ENCODE measurements around the gene FAF1. TPM values are rescaled to one million over a fixed set of nuclear protein-coding genes. Genes with fewer than 3 reads are reported as not detected.

FAF1 gene
- polyA plus RNA-seq, 2 donors = 18.4 to 32.1 TPM

DNA sequence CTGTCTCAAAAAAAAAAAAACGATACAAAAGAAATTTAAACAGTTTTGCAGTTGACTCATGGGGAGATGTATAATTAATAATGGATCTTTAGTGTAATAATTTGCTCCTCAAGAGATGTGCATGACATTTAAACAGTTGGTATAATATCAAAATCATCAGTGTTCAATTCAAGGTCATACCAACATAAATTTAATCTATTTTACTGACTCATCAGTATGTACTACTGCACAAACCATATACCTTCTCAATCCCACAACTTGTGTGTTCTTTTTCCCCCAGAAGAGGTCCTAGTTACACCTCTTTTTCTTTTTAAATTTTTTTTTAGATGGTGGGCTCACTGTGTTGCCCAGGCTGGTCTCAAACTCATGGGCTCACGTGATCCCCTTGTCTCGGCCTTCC is 33.6 kb upstream of the FAF1 start:
- Histone ChIP-seq H3K27me3 (ENCODE audit: control insufficient read depth in 1 of 2, insufficient read depth in 2 of 2, low read length in 2 of 2) (no peaks in the 10 kb centered on the region), H3K4me3 (ENCODE audit: low read depth in 1 of 2, low read length in 2 of 2) (no peak overlapping the region), H3K4me1 (ENCODE audit: control insufficient read depth in 2 of 2, insufficient read depth in 2 of 2, low read length in 1 of 2) (no peaks in the 10 kb centered on the region), H3K9me3 (ENCODE audit: control insufficient read depth in 2 of 2, insufficient read depth in 1 of 2, low read depth in 1 of 2, low read length in 1 of 2) (no peaks in the 10 kb centered on the region), H3K27ac (ENCODE audit: low read depth in 2 of 2, low read length in 1 of 2) (no peak overlapping the region), H3K36me3 (ENCODE audit: control insufficient read depth in 2 of 2, insufficient read depth in 2 of 2, low read length in 1 of 2) (no peaks in the 10 kb centered on the region)
- 96 to 99% methylated on average over 3 of the region's 3 CpGs for WGBS, 2 donors

DNA sequence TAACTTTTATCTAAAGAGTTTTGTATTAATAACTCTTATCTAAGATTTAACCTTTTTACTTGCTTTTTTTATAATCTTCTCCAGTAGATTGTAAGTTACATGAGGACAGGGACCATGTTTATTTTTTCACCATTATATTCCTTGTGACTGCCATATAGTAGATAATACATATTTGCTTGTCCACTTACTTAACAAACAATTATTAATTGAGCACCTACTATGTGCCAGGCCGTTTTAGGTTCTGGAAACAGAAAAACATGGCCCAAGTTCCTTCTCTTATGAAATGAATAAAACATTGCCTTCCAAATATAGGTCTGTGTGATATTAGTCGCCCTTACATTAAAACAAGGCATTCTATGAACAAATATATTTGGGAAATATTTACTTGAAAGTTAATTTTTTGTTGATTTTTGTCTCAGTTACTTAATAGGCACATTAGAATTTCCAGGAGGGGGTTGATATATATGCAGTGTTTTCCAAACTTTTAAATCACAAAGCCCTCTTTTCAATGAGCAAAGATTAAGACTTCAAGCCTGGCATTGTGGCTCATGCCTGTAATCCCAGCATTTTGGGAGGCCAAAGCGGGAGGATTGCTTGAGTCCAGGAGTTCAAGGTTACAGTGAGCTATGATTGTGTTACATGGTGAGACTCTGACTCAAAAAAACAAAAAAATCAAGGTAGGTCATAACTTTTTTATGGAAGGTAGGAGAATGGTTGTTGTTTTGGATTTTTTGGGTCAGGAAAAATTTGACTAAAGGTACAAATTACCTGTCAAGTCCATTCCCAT is 32.7 kb upstream of the FAF1 start:
- Histone ChIP-seq H3K4me1 (ENCODE audit: control insufficient read depth in 2 of 2, insufficient read depth in 2 of 2, low read length in 1 of 2) (no peaks in the 10 kb centered on the region), H3K4me3 (ENCODE audit: low read depth in 1 of 2, low read length in 2 of 2) (no peak overlapping the region), H3K9me3 (ENCODE audit: control insufficient read depth in 2 of 2, insufficient read depth in 1 of 2, low read depth in 1 of 2, low read length in 1 of 2) (no peaks in the 10 kb centered on the region), H3K36me3 (ENCODE audit: control insufficient read depth in 2 of 2, insufficient read depth in 2 of 2, low read length in 1 of 2) (no peaks in the 10 kb centered on the region), H3K27ac (ENCODE audit: low read depth in 2 of 2, low read length in 1 of 2) (no peak overlapping the region), H3K27me3 (ENCODE audit: control insufficient read depth in 1 of 2, insufficient read depth in 2 of 2, low read length in 2 of 2) (no peaks in the 10 kb centered on the region)
- WGBS, 2 donors = 93% methylated on average over 3 of the region's 3 CpGs

GRCh38 chr1:50989694-50990093 is 29.6 kb upstream of the FAF1 start:
- Histone ChIP-seq H3K9me3 (ENCODE audit: control insufficient read depth in 2 of 2, insufficient read depth in 1 of 2, low read depth in 1 of 2, low read length in 1 of 2) (no peaks in the 10 kb centered on the region), H3K27ac (ENCODE audit: low read depth in 2 of 2, low read length in 1 of 2) (no peak overlapping the region), H3K27me3 (ENCODE audit: control insufficient read depth in 1 of 2, insufficient read depth in 2 of 2, low read length in 2 of 2) (no peaks in the 10 kb centered on the region), H3K36me3 (ENCODE audit: control insufficient read depth in 2 of 2, insufficient read depth in 2 of 2, low read length in 1 of 2) (no peaks in the 10 kb centered on the region), H3K4me3 (ENCODE audit: low read depth in 1 of 2, low read length in 2 of 2) (no peak overlapping the region), H3K4me1 (ENCODE audit: control insufficient read depth in 2 of 2, insufficient read depth in 2 of 2, low read length in 1 of 2) (no peaks in the 10 kb centered on the region)
- 94 to 99% methylated on average over 2 of the region's 2 CpGs for WGBS, 2 donors

DNA sequence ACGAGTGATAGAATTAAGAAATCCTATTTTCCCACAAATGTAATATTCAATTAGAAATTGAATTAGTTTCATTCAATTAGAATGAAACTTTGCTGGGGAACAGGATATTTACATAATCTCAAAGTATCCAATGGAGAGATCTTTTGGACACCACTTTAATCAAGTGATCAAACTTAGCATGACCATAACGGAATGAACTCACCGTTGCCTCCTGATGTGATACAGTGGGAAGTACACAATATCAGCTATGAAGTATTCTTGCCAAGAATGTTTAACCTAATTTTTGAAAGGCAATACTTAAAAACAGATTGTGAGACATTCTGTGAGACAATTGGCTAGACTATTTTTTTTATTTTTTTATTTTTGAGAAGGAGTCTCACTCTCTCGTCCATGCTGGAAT is 26.6 kb upstream of the FAF1 start:
- Histone ChIP-seq H3K4me3 (ENCODE audit: low read depth in 1 of 2, low read length in 2 of 2) (no peak overlapping the region), H3K27me3 (ENCODE audit: control insufficient read depth in 1 of 2, insufficient read depth in 2 of 2, low read length in 2 of 2) (no peaks in the 10 kb centered on the region), H3K4me1 (ENCODE audit: control insufficient read depth in 2 of 2, insufficient read depth in 2 of 2, low read length in 1 of 2) (no peaks in the 10 kb centered on the region), H3K9me3 (ENCODE audit: control insufficient read depth in 2 of 2, insufficient read depth in 1 of 2, low read depth in 1 of 2, low read length in 1 of 2) (no peaks in the 10 kb centered on the region), H3K27ac (ENCODE audit: low read depth in 2 of 2, low read length in 1 of 2) (no peak overlapping the region), H3K36me3 (ENCODE audit: control insufficient read depth in 2 of 2, insufficient read depth in 2 of 2, low read length in 1 of 2) (no peaks in the 10 kb centered on the region)
- WGBS, 2 donors = 79 to 81% methylated on average over 4 of the region's 4 CpGs

DNA sequence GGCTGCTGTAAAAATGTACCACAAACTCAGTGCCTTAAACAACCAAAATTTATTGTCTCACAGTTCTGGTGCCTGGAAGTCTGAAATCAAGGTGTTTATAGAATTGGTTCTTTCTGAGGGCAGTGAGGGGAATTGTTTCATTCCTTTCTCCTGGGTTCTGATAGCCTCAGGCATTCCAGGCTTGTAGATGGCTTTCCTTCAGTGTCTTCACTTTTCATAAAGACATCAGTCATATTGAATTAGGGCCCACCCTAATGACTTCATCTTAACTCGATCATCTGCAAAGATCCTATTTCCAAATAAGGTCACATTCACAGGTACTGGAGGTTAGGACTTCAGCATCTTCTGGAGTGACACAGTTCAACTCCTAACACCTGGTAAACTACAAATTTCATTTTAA is 25.0 kb upstream of the FAF1 start:
- 32 to 33% methylated on average over 1 of the region's 1 CpG for whole genome bisulfite sequencing, 2 donors
- Histone ChIP-seq H3K36me3 (ENCODE audit: control insufficient read depth in 2 of 2, insufficient read depth in 2 of 2, low read length in 1 of 2) (no peaks in the 10 kb centered on the region), H3K9me3 (ENCODE audit: control insufficient read depth in 2 of 2, insufficient read depth in 1 of 2, low read depth in 1 of 2, low read length in 1 of 2) (no peaks in the 10 kb centered on the region), H3K27ac (ENCODE audit: low read depth in 2 of 2, low read length in 1 of 2) (no peak overlapping the region), H3K27me3 (ENCODE audit: control insufficient read depth in 1 of 2, insufficient read depth in 2 of 2, low read length in 2 of 2) (no peaks in the 10 kb centered on the region), H3K4me3 (ENCODE audit: low read depth in 1 of 2, low read length in 2 of 2) (no peak overlapping the region), H3K4me1 (ENCODE audit: control insufficient read depth in 2 of 2, insufficient read depth in 2 of 2, low read length in 1 of 2) (no peaks in the 10 kb centered on the region)

- Histone ChIP-seq H3K27me3 (ENCODE audit: control insufficient read depth in 1 of 2, insufficient read depth in 2 of 2, low read length in 2 of 2) (no peaks in the 10 kb centered on the region), H3K36me3 (ENCODE audit: control insufficient read depth in 2 of 2, insufficient read depth in 2 of 2, low read length in 1 of 2) (no peaks in the 10 kb centered on the region), H3K27ac (ENCODE audit: low read depth in 2 of 2, low read length in 1 of 2) (no peak overlapping the region), H3K9me3 (ENCODE audit: control insufficient read depth in 2 of 2, insufficient read depth in 1 of 2, low read depth in 1 of 2, low read length in 1 of 2) (no peaks in the 10 kb centered on the region), H3K4me1 (ENCODE audit: control insufficient read depth in 2 of 2, insufficient read depth in 2 of 2, low read length in 1 of 2) (no peaks in the 10 kb centered on the region), H3K4me3 (ENCODE audit: low read depth in 1 of 2, low read length in 2 of 2) (no peak overlapping the region)
- WGBS, 2 donors = 57 to 58% methylated on average over 2 of the region's 2 CpGs
These were observed 23.2 kb upstream of the FAF1 start for GRCh38 chr1:50983219-50983802.

GRCh38 chr1:50982611-50983010 is 22.5 kb upstream of the FAF1 start:
- no peak overlapping the region for H3K27ac ChIP-seq (ENCODE audit: low read depth in 2 of 2, low read length in 1 of 2)
- 87 to 94% methylated on average over 3 of the region's 3 CpGs for WGBS, 2 donors
- no peaks in the 10 kb centered on the region for H3K9me3 ChIP-seq (ENCODE audit: control insufficient read depth in 2 of 2, insufficient read depth in 1 of 2, low read depth in 1 of 2, low read length in 1 of 2)
- H3K4me3 ChIP-seq (ENCODE audit: low read depth in 1 of 2, low read length in 2 of 2) = no peak overlapping the region
- H3K36me3 ChIP-seq (ENCODE audit: control insufficient read depth in 2 of 2, insufficient read depth in 2 of 2, low read length in 1 of 2) = no peaks in the 10 kb centered on the region
- H3K4me1 ChIP-seq (ENCODE audit: control insufficient read depth in 2 of 2, insufficient read depth in 2 of 2, low read length in 1 of 2) = no peaks in the 10 kb centered on the region
- no peaks in the 10 kb centered on the region for H3K27me3 ChIP-seq (ENCODE audit: control insufficient read depth in 1 of 2, insufficient read depth in 2 of 2, low read length in 2 of 2)

GRCh38 chr1:50981741-50982140 is 21.7 kb upstream of the FAF1 start:
- Histone ChIP-seq H3K9me3 (ENCODE audit: control insufficient read depth in 2 of 2, insufficient read depth in 1 of 2, low read depth in 1 of 2, low read length in 1 of 2) (no peaks in the 10 kb centered on the region), H3K4me3 (ENCODE audit: low read depth in 1 of 2, low read length in 2 of 2) (no peak overlapping the region), H3K4me1 (ENCODE audit: control insufficient read depth in 2 of 2, insufficient read depth in 2 of 2, low read length in 1 of 2) (no peaks in the 10 kb centered on the region), H3K27ac (ENCODE audit: low read depth in 2 of 2, low read length in 1 of 2) (no peak overlapping the region), H3K27me3 (ENCODE audit: control insufficient read depth in 1 of 2, insufficient read depth in 2 of 2, low read length in 2 of 2) (no peaks in the 10 kb centered on the region), H3K36me3 (ENCODE audit: control insufficient read depth in 2 of 2, insufficient read depth in 2 of 2, low read length in 1 of 2) (no peaks in the 10 kb centered on the region)
- WGBS, 2 donors = 79 to 95% methylated on average over 1 of the region's 1 CpG

GRCh38 chr1:50980505-50980904 is 20.4 kb upstream of the FAF1 start:
- no peaks in the 10 kb centered on the region for H3K9me3 ChIP-seq (ENCODE audit: control insufficient read depth in 2 of 2, insufficient read depth in 1 of 2, low read depth in 1 of 2, low read length in 1 of 2)
- H3K27me3 ChIP-seq (ENCODE audit: control insufficient read depth in 1 of 2, insufficient read depth in 2 of 2, low read length in 2 of 2) = no peaks in the 10 kb centered on the region
- H3K4me3 ChIP-seq (ENCODE audit: low read depth in 1 of 2, low read length in 2 of 2) = no peak overlapping the region
- H3K4me1 ChIP-seq (ENCODE audit: control insufficient read depth in 2 of 2, insufficient read depth in 2 of 2, low read length in 1 of 2) = peaks cover 0 to 4% of the 10 kb centered on the region in 2 donors
- no peak overlapping the region for H3K27ac ChIP-seq (ENCODE audit: low read depth in 2 of 2, low read length in 1 of 2)
- H3K36me3 ChIP-seq (ENCODE audit: control insufficient read depth in 2 of 2, insufficient read depth in 2 of 2, low read length in 1 of 2) = no peaks in the 10 kb centered on the region

DNA sequence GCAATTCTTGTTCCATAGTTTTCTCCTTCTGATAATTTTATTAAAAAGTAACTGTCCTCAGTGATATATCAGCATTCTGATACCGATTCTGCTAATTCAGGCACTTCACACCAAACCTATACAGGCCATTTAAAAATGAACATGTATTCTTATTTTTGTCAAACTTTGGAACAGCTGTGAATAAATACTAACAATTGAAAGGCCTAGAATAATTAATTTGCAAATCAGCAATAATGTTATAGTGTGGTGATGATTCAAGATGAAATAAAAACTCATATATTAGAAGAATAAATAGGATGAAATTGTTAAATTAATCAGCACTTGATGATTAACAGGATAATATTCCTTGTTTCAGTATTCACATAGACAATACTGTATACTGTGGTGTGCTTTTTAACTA is 19.9 kb upstream of the FAF1 start:
- Histone ChIP-seq H3K36me3 (ENCODE audit: control insufficient read depth in 2 of 2, insufficient read depth in 2 of 2, low read length in 1 of 2) (no peaks in the 10 kb centered on the region), H3K4me3 (ENCODE audit: low read depth in 1 of 2, low read length in 2 of 2) (no peak overlapping the region), H3K4me1 (ENCODE audit: control insufficient read depth in 2 of 2, insufficient read depth in 2 of 2, low read length in 1 of 2) (peaks cover 0 to 4% of the 10 kb centered on the region in 2 donors), H3K9me3 (ENCODE audit: control insufficient read depth in 2 of 2, insufficient read depth in 1 of 2, low read depth in 1 of 2, low read length in 1 of 2) (no peaks in the 10 kb centered on the region), H3K27me3 (ENCODE audit: control insufficient read depth in 1 of 2, insufficient read depth in 2 of 2, low read length in 2 of 2) (no peaks in the 10 kb centered on the region), H3K27ac (ENCODE audit: low read depth in 2 of 2, low read length in 1 of 2) (no peak overlapping the region)
- 81 to 86% methylated on average over 1 of the region's 1 CpG for WGBS, 2 donors
